Measurements from ENCODE around the gene OGFOD3.
"Not testable (repeated sequence)": the region's sequence is repeated elsewhere in the genome, so short reads cannot be mapped to it uniquely, and the experiment has no call there.

OGFOD3 gene

DNA sequence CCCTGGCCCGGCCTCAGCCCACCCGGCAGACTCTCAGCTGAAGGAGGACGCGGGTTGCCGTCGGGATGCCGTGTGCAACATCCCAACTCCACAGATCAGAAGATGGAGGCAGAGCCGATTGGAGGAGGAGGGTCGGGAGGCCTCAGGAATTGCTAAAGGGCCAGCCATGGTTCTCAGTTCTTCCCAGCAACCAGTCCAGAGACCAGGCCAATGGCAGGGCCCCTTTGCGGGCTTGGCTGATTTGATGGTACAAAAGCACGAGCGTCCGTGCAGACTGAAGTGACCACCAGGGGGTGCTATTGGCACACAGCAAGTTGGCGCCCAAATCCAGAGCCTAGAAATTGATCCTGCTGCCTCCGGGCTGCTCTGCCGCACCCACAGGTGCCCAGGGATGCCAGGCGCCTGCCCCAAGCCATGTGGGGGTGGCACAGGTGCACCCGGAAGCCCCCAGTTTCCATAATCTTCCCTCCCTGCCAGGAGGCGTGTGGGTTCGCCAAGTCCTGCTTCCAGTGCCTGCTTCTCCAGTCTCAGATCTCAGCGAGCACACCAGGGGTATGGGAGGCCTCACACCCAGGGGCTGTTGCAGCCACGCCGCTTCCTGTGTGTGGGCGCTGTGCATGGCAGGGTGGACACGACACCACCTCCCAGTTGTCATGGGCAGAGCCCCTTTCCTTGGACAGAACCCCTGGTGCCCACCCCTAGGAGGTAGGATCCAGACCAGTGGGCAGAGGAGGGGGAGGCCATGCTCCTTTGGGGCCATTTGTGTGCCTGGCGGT lies 66.5 kb downstream of the OGFOD3 start:
- DNase-seq (ENCODE audit: low read depth) = peak; percentile 73

DNA sequence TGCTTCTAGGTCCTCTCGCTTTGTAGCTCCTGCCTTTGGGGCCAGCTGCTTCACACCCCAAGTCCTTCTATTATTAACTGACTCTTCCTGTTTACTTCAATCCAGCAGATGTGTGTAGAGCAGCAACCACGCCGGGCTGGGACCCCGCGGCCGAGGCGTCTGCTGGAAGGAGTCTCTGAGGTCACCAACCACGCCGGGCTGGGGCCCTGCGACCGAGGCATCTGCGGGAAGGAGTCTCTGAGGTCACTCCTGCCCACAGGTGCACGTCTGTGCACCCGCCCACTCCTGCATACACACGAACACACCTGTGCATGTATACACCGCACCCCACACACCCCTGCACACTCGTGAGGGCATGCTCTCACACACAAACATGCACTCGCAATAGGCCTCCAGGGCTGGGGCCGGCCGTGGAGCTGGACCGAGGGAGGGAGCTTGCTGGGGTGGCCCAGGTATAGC lies 67.1 kb downstream of the OGFOD3 start:
- DNase-seq (ENCODE audit: low read depth) = no peak

DNA sequence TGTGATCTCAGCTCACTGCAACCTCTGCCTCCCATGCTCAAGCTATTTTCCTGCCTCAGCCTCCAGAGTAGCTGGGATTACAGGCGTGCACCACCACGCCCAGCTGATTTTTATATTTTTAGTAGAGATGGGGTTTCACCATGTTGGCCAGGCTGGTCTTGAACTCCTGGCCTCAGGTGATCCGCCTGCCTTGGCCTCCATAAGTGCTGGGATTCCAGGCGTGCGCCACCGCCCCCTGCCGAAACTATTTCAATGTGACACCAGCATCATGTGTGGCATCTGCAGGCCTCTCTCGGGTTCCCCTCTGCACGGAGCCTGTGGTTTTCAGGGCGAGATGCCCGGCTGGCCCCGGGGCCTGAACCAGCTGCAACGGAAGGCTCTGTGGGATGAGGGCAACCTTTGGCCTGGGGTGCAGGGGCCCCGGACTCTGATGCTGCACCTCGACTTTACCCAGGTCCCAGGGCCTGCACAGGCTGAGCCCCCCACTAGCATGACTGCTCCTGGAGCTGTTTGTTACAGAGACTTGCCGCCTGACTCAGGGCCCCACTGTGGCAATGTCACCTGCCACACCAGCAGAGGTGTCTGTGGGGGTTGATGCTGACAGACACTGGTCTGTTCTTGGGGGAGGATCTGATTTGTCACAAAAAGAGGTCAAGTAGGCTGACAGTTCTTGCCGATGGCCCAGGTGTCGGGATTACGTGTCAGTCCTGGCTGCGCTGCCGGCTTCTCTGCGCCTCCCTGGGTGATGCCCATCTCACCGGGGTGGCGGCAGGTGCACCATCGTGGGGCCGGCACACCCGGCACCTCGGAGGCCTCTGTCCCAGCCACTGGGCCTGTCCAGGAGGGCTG lies 68.0 kb downstream of the OGFOD3 start:
- DNase-seq (ENCODE audit: low read depth) = no peak

GRCh38 chr17:82349287-82349701 lies 69.1 kb downstream of the OGFOD3 start:
- DNase-seq (ENCODE audit: low read depth) = no peak

DNA sequence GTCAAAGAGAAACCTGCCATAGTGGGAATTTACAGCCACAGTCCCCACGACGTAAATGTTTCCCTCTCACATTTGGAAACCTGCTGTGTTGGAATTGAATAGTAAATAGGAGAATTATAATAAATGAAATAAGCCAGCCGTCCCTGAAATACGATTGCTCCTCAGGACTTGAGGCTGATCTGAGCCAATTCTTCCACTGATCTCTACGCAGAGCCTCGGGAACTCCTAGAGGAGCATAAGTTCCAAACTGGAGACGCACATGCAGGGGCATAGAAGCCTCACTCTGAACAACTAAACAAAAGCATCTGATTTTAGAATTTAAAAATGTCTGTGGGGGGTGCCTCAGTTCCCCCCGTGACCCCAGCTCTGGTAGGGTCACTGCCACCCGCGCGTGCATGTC lies 69.5 kb downstream of the OGFOD3 start:
- no peak for DNase-seq (ENCODE audit: low read depth)

- no peak for DNase-seq (ENCODE audit: low read depth)
These were observed 70.0 kb downstream of the OGFOD3 start for GRCh38 chr17:82348434-82348833.

- DNase-seq (ENCODE audit: low read depth) = not testable (repeated sequence)
These were observed 70.4 kb downstream of the OGFOD3 start for GRCh38 chr17:82347994-82348393.

DNA sequence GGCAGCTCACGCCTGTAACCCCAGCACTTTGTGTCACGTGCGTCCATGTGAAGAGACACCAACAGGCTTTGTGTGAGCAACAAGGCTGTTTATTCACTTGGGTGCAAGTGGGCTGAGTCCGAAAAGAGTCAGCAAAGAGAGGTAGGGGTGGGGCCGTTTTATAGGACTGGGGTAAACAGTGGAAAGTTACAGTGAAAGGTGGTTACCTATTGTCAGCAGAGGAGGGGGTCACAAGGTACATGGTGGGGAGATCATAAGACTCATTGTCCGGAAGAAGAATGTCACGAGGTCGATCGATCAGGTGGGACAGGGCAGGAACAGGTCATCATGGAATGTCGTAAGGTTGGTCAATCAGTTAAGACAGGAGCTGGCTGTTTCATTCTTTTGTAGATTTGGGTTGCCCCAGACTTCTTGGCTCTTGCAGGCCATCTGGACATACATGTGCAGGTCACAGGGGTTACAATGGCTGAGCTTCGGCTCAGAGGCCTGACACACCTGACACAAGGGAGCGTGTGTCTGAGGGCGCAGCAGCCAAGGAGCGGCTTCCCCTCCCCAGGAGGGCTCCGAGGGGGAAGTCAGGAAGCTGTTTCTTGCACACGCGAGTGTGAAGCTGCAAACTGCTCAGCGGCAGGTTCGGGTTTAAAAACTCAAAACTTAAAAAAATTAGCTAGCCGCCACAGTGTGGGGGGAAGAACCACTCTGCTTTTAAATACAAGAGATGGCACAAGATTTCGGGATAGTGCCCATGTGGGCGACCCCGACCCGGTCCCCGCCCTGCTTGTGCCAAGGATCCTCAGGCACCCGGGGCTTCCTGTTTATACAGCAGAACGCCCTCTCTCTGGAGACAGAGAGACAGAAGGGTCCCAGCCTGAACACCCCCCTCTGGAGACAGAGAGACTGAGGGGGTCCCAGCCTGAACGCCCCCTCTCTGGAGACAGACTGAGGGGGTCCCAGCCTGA lies 71.8 kb downstream of the OGFOD3 start:
- no peak for DNase-seq (ENCODE audit: low read depth)

GRCh38 chr17:82345151-82345976 lies 73.0 kb downstream of the OGFOD3 start:
- no peak for DNase-seq (ENCODE audit: low read depth)

GRCh38 chr17:82344175-82344907 lies 74.0 kb downstream of the OGFOD3 start:
- no peak for DNase-seq (ENCODE audit: low read depth)

GRCh38 chr17:82343560-82343959 lies 74.8 kb downstream of the OGFOD3 start:
- no peak for DNase-seq (ENCODE audit: low read depth)

DNA sequence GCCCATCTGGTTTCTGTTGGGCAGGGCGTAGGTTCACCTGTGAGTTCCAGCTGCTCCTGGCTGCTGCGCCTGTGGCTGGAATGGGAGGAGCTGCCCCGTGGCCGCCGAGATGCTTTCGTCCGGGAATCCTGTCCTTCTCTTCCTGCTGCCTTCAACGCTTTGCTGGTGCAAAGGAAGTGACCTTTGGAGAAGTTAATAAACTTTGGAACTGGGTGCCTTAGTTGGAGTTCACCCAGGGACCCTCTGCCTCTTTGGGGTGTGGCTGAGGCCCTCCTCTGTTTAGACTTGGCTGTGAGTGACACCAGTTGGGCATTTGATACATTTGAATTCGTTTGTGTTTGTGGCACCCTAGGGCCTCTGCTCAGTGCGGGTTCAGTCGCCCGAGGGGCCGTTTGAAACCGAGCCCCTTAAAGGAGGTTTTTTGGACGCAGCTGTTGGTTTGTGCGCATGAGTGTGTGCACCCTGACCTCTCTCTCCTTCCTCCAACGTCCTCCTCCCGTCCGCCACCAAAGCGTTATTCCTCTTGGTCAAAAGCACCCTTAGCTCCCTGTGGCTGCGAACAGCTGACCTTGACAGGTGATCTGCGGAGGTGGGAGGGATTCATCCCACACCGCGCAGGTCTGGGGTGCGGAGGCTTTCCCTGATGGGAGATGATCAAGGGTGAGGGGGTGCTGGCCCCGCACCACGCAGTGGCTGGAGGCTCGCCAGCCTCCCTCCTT lies 75.9 kb downstream of the OGFOD3 start:
- no peak for DNase-seq (ENCODE audit: low read depth)

- DNase-seq (ENCODE audit: low read depth) = no peak
These were observed 78.5 kb downstream of the OGFOD3 start for GRCh38 chr17:82339634-82340580.

All from activated T-helper 9 cell treated with anti-CD3 and anti-CD28 coated beads, Interleukin-2, amount 50 U/mL, for 16 hours (primary cell).